HUDEP-2 (cell line): ENCODE measurements around the gene PLA2G2D.
A peak's percentile ranks its signal among the peaks of the same experiment; 100 is the strongest.

Experiments
- DNase-seq, 76 experiments: peaks; one replicate each; lab custom pipeline; 2025; ENCODE audit not compliant: unreplicated experiment in 76 of 76; lab: John Stamatoyannopoulos, UW

The PLA2G2D gene

GRCh38 chr1:20117236-20117635 lies 2.1 kb downstream of the PLA2G2D start:
- no peak for DNase-seq

- no peak for DNase-seq
Observed at GRCh38 chr1:20115916-20116315, 3.4 kb downstream of the PLA2G2D start.

GRCh38 chr1:20115479-20115878 lies 3.9 kb downstream of the PLA2G2D start:
- DNase-seq = no peak

- DNase-seq = no peak
Observed at GRCh38 chr1:20114021-20114648, 5.2 kb downstream of the PLA2G2D start.

GRCh38 chr1:20112279-20113000 lies 6.9 kb downstream of the PLA2G2D start:
- no peak for DNase-seq

- no peak for DNase-seq
Observed at GRCh38 chr1:20111452-20111851, 7.9 kb downstream of the PLA2G2D start.

GRCh38 chr1:20110679-20111078 lies 8.7 kb downstream of the PLA2G2D start:
- DNase-seq = no peak

- no peak for DNase-seq
Observed at GRCh38 chr1:20109223-20109856, 10.0 kb downstream of the PLA2G2D start.

- no peak for DNase-seq
Observed at GRCh38 chr1:20108366-20109123, 10.8 kb downstream of the PLA2G2D start.

- DNase-seq = no peak
Observed at GRCh38 chr1:20107796-20108195, 11.5 kb downstream of the PLA2G2D start.

- no peak for DNase-seq
Observed at GRCh38 chr1:20107351-20107750, 12.0 kb downstream of the PLA2G2D start.

GRCh38 chr1:20105856-20106255 lies 13.5 kb downstream of the PLA2G2D start:
- no peak for DNase-seq

GRCh38 chr1:20102875-20103274 lies 16.5 kb downstream of the PLA2G2D start:
- DNase-seq = no peak

- peak in 25 of 76 experiments; percentile 3 to 63 (median 22) for DNase-seq
Observed at GRCh38 chr1:20100632-20101355, 18.5 kb downstream of the PLA2G2D start.

- no peak for DNase-seq
Observed at GRCh38 chr1:20099533-20099932, 19.8 kb downstream of the PLA2G2D start.

GRCh38 chr1:20096840-20097447 lies 22.4 kb downstream of the PLA2G2D start:
- no peak for DNase-seq

- DNase-seq = no peak
Observed at GRCh38 chr1:20095564-20096434, 23.5 kb downstream of the PLA2G2D start.

GRCh38 chr1:20093940-20094391 lies 25.4 kb downstream of the PLA2G2D start:
- no peak for DNase-seq

GRCh38 chr1:20093303-20093702 lies 26.0 kb downstream of the PLA2G2D start:
- DNase-seq = no peak
